Medulla oblongata (tissue), 1 donor: ENCODE measurements around the gene KLF15.

Experiments
- DNase-seq: peaks from one replicate; pipeline ENCODE4 v3.0.0-alpha.2; 2015; ENCODE audit errors: extremely low spot score

Gene KLF15

GRCh38 chr3:126389112-126389793 is 32.0 kb upstream of the KLF15 start:
- DNase-seq: peak; percentile 95

DNA sequence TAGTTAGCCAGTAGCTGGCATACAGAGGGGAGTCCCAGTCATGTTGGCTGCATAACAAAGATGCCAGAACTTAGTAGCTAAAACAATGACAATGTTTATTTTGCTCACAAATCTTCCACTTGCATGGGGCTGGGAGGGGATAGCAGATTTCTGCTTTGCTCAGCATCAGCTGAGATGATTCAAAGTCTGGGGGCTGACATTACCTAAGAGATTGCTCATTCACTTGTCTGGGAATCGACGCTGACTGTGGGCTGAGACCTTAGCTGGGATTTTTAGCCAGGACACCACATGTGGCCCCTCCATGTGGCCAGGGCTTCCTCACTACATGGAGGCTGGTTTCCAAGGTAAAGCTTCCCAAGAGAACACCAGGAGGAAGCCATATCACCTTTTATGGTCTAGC is 24.8 kb upstream of the KLF15 start:
- DNase-seq: no peak

DNA sequence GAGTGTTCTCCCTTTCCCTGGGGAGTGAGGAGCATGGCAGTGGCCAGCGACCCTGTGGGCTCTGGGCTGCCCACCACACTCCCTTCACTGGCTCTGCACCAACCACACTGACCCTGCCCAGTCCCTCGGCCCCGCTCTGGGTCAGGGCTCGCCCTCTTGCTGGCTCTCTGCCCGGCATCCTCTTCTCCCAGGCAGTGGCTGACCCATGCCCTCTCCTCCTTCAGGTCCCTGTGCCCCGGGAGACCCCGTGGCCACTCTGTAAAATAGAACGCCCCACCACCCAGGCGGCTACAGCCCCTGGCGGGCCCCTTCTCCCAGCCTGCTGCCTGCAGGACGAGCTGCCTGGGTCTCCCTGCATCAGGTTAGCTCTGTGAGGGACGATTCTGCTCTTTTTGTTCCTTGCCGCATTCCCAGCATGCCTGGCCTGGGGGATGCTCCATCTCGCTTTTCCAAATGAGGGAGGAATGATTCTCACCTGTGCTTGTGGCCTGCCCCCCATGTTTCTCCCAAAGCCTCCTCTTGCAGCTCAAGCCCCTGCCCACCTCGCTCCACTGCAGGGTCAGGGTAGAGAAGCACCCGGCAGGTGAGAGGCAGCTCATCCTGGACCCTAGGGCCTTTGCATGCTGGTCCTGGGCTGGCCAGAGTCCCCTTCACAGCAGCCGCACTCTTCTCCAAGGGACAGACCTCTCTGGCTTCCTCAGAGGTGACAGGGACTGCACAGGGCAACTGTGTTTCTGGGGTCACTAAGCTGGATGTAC is 23.0 kb upstream of the KLF15 start:
- DNase-seq: no peak

DNA sequence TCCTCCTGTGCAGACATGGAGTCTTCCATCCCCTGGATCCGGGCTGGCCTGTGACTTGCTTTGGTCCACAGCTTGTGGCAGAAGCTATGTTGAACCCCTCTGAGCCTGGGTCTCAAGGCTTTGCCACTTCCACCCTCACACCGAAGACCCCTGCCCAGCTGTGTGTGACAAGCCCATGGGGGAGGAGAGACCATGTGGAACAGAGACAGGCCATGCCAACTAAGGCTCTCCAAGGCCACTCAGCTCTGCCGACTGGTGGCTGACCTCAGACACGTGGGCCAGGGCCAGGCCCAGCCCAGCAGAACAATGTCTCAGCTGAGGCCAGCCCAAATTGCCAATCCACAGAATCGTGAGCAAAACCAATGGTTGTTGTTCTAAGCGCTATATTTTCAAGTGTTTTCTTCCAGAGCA is 21.1 kb upstream of the KLF15 start:
- DNase-seq: no peak

GRCh38 chr3:126377211-126377610 is 20.0 kb upstream of the KLF15 start:
- DNase-seq: no peak

GRCh38 chr3:126376444-126376843 is 19.2 kb upstream of the KLF15 start:
- peak; percentile 17 for DNase-seq

GRCh38 chr3:126375835-126376331 is 18.7 kb upstream of the KLF15 start:
- no peak for DNase-seq

- DNase-seq: peak; percentile 43
These were observed 16.7 kb upstream of the KLF15 start for GRCh38 chr3:126373682-126374601.

- DNase-seq: no peak
These were observed 16.0 kb upstream of the KLF15 start for GRCh38 chr3:126373146-126373613.

GRCh38 chr3:126372413-126373145 is 15.4 kb upstream of the KLF15 start:
- DNase-seq: no peak

- no peak for DNase-seq
These were observed 14.0 kb upstream of the KLF15 start for GRCh38 chr3:126371096-126371705.

GRCh38 chr3:126370606-126371005 is 13.4 kb upstream of the KLF15 start:
- no peak for DNase-seq

DNA sequence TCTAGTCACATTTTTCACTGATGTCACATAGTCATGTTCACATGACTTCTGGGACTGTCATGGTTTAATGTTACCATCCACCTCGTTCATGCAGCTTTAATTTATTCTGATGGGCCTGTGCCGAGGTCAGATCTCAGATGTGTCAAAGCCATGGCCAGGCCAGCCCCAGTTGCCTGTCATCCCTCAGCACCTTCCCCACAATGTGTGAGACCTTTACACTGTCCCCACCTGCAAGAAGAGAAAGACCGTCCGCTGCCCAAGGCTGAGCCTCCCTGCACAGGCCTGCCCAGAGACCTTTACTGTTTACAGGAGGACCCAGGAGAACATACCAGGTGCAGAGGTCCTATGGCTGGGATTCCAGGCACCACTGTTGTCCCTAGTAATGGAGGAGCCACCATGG is 12.8 kb upstream of the KLF15 start:
- DNase-seq: no peak

DNA sequence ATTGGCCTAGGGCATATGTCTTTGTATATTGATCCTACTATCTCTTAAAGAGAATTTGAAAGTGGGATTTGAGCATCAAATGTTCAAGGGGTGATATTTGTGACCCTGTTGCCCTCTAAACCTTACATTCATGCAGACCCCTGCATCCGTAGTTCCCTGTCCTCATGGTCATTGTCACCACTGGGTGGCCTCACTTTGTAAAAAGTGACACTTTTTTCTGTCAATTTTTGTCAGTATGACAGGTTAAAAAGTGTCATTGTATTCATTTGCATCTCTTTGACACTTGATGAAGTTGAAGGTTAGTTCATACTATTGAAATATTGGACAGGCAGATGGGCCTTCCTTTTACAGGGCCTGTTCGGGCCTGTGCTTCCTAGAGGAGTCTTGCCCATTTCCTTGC is 12.3 kb upstream of the KLF15 start:
- DNase-seq: no peak

GRCh38 chr3:126367316-126367805 is 10.2 kb upstream of the KLF15 start:
- no peak for DNase-seq

DNA sequence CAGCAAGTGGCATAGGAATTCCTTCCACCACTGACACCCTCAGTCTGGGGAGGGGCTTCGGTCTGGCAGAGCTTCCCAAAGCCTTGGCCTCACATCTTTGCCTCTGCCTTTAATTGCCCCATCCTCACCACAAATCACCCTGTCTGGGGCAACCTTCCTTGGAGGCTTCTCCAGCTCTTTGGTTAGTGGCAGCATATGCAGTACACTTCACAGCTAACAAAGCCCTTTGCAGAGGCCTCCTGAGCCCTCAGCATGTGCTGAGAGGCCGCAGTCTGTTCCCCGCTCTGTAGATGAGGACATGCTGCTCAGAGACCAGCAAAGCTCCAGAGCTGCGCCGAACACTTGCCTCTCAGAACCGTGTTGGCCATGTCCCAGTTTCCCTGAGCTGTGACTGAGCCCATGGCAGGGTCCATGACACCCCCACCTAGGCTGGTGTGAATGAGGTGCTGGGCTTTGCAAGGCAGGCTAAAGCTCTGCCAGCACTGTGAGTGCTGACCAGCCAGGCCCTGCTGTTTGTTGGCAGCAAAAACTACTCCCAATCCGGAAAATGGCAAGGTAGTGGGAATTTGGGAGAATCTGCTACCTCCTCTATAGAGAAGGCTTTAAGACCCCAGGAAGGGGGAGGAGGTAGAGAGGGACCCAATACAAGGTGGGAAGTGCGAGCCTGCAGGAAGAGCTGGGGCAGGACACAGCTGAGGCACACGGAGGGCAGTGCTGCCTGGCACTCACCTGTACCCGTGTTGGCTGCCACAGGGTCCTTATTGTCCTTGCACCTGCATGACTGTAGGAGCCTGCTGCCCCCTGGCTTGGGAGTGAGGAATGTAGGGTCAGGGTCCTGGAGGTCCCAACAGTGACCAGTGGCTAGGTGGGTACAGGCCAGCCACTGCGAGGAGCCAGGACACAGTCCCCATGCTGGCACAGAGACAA is 8.4 kb upstream of the KLF15 start:
- DNase-seq: no peak

GRCh38 chr3:126364731-126365301 is 7.6 kb upstream of the KLF15 start:
- DNase-seq: no peak

DNA sequence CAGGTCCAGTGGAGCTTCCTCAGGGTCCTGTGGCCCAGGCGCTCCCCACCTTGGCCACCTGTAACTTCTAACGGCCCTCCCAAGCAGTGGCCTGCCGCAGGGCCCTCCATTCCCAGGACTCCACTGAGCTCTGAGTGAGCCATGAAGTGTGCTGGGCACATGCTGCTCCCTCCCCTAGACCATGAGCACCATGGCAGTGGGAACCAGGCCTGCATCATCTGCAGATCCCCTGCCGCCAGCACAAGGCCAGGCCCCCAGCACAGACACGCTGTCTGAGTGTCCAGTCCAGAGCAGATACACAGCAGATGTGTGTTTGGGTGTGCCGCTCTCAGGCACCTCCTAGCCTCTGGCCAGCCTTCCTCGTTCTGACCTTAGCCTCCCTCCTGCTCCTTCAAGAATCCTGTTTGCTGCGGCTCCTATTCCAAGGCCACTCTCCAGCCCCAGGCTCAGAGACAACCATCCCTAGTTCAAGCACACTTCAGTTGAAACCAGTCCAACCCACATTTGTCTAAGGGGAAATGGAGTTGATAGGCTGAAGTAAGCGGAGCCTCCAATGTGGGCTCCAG is 7.0 kb upstream of the KLF15 start:
- DNase-seq: no peak

DNA sequence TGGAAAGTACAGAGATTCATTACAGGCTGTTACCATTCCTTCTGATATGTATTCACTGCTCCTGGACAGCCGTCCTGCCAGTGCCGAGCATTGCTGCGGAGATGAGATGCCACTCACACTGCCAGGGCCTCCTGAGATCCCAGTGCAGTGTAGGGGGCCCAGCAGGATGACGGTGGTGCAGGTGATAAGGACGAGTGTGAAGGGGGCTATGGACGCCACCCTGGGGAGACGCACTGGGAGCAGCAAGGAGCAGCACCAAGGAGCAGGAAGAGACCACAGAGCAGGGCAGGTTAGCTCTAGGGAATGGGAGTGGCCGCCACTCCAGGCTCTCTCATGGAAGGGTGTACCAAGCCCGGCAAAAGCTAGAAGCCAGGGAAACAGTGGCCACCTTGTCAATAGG is 4.0 kb upstream of the KLF15 start:
- DNase-seq: no peak
